HG03565 (cell line): ENCODE data around the gene SH3PXD2B.
"Not testable (repeated sequence)": the region's sequence is repeated elsewhere in the genome, so short reads cannot be mapped to it uniquely, and the experiment has no call there.

Experiments used
- ATAC-seq: cut with Tn5 transposase; IDR thresholded peaks from one replicate; pipeline ENCODE4 v1.9.1; 2021; ENCODE audit warnings: mild to moderate bottlenecking, moderate library complexity; ENCODE audit not compliant: unreplicated experiment

Gene SH3PXD2B

DNA sequence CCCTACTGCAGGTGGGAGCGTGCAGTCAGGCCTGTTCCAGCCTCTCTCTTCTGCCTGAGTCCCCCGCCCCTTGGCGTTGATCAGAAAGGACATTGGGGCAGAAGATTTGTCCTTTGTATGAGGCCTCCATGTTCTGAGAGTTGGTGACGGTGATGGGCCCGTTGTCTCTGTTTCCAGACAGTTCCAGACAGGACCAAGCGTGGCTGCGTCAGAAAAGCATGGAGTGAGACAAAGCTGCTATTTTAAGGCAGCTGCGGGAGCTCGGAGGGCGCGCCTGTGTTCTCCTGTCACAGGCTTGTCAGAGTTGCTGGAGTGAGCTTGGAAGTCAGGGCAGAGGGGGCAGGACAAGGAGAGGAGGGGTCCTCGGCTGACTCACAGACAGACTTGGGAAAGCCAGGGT lies 32.1 kb upstream of the SH3PXD2B start:
- ATAC-seq, result no peak

GRCh38 chr5:172485511-172486202 lies 31.3 kb upstream of the SH3PXD2B start:
- ATAC-seq, result no peak

DNA sequence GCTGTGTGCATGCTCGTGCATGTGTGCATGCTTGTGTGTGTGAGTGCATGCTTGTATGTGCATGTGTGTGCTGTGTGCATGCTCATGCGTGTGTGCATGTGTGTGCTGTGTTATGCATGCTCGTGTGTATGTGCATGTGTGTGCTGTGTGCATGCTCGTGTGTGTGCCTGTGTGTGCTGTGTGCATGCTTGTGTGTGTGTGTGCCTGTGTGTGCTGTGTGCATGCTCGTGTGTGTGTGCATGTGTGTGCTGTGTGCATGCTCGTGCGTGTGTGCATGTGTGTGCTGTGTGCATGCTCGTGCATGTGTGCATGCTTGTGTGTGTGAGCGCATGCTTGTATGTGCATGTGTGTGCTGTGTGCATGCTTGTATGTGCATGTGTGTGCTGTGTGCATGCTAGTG lies 30.3 kb upstream of the SH3PXD2B start:
- no peak for ATAC-seq

DNA sequence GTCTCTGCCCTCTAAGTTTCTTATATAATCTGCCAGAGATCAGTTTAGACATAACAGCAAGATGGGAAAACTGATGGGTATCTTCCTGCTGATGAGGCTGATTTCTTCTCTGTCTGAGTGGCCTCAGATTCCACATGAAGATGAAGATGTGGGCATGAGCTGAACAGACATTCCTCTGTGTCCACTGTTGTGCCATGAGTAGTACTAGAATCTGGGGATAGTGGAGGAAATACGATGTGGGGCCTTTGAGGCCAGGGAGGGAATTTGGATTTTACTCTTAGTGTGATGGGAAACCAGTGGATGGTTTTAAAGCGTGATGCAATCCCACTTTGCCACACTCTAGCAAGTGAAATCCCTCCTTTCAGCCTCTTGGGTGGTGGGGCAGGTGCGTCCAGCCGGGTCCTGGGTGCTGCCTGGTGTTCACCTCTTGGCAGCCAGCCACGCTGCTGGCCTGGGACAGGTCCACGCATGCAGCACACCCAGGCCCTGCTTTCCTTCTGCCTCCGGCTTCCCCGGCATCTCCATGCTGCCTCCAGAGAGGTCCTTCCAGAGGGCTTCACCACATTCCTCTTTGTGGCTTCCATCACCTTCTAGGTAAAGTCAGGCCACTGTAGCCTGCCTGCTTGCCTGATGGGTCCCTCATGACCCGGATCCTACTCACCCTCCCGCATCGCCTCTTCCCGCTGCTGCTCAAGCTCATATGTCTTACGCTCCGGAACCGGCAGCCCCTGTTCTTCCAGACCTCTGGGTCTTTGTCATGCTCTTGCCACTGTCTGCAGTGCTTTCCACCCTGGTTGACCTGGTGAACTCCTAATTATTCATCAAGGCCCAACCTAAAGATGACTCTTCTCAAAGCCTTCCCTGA lies 28.1 kb upstream of the SH3PXD2B start:
- no peak for ATAC-seq

- ATAC-seq, result no peak
Observed at GRCh38 chr5:172481011-172481800, 26.9 kb upstream of the SH3PXD2B start.

- ATAC-seq, result no peak
Observed at GRCh38 chr5:172479784-172480115, 25.4 kb upstream of the SH3PXD2B start.

DNA sequence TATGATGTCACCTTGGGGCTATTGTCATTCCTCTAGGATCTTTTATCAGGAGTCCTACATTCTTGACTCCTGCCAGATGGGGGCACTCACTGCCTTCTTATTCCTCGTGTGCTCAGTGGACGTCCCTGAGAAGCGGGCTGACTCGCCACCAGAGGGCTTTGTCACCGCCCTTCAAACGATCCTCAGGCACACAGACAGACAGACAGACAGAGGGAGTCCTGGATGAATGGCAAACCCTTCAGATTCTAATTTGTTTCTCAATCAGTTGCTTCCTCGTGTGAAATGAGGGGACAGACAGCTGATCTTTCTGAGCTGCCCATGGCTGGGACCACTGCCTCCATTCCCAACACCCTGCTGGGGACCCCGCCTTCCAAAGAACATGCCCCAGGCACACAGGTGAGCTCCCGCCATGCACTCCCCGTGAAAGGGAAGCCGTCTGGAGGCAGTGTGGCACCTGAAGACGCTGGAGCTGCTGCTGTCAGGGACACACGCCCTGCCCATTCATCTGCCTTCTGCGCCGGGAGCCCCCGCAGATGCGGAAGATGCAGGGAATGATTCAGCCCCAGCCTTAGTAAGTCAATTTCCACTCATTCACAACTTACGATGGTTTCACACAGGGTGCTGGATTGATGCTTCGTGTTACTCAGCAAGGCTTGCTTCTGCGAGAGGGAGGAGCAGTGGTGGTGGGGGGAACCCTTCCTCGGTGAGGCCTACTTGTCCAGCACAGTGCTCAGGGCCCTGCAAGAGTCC lies 24.9 kb upstream of the SH3PXD2B start:
- peak; percentile 63 for ATAC-seq

- ATAC-seq, result not testable (repeated sequence)
Observed at GRCh38 chr5:172478695-172479033, 24.3 kb upstream of the SH3PXD2B start.

- ATAC-seq, result no peak
Observed at GRCh38 chr5:172478256-172478655, 23.9 kb upstream of the SH3PXD2B start.

DNA sequence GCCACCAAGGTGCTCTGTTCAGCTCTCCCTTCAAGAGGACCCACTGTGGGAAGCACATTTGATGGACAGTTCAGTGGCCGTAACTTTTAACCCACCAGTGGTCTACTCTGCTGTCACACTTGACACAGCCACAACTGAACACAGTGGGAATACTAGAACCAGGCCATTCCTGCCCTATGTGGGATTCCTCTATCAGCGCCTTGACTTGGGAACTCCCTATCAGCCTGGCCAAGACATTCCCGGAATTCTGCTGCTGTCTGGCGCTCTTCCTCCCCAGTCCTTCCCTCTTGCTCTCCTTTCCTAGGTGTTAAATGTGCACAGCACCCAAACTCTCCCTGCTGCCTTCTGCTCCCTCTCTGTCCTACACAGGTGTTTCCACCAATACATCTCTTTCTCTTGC lies 23.1 kb upstream of the SH3PXD2B start:
- ATAC-seq, result no peak

GRCh38 chr5:172474293-172474692 lies 20.0 kb upstream of the SH3PXD2B start:
- ATAC-seq, result no peak

- ATAC-seq, result no peak
Observed at GRCh38 chr5:172473427-172473826, 19.1 kb upstream of the SH3PXD2B start.

- no peak for ATAC-seq
Observed at GRCh38 chr5:172469697-172470096, 15.4 kb upstream of the SH3PXD2B start.

DNA sequence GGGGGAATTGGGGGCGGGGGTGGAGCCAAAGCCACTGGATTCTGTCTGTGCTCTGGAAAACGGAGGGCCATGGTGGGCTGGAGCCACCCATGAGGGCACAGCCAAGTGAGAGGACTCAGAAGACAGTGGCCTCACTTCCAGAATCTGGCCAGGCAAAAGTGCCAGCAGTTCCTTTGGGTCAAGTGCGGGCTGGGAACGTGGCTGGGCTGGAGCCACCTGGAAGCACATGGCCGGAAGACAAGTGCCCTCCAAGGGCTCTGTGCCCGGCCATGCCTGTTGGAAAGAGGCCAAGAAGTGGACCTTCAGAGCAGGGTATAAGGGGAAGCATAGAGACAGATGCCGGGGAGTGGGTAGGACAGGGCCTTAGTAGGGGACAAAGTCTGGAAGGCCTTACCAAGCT lies 11.7 kb upstream of the SH3PXD2B start:
- no peak for ATAC-seq

GRCh38 chr5:172463031-172463430 lies 8.7 kb upstream of the SH3PXD2B start:
- no peak for ATAC-seq

DNA sequence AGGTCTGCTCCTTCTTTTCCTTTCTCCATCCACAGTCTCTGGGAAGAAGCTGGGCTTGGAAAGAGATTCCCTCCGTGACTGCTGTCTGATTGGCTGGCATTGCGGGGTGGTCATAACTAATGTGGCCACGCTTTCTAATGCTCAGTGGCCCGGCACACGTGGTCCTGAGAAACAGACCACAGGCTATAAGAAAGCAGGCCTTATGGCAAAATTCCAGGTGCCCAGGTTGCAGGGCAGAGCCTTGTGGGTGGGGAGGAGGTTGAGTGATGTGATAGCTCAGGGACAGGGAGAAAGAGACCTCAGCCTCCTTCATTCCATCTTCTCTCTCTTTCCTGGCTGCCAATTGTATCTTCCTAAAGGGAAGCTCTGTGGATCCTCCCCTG lies 5.4 kb upstream of the SH3PXD2B start:
- ATAC-seq, result no peak

- ATAC-seq, result no peak
Observed at GRCh38 chr5:172458976-172459782, 4.9 kb upstream of the SH3PXD2B start.

GRCh38 chr5:172456076-172456722 lies 1.9 kb upstream of the SH3PXD2B start:
- no peak for ATAC-seq

- no peak for ATAC-seq
Observed at GRCh38 chr5:172455511-172456061, 1.3 kb upstream of the SH3PXD2B start.

GRCh38 chr5:172455087-172455381 lies 709 bp upstream of the SH3PXD2B start:
- ATAC-seq, result no peak
